HG03575 (cell line): ENCODE results near the gene IRF4.

Experiments used
- ATAC-seq: cut with Tn5 transposase; IDR thresholded peaks from one replicate; pipeline ENCODE4 v1.9.1; 2021; ENCODE audit not compliant: unreplicated experiment, insufficient number of reproducible peaks, low FRiP score; ENCODE audit errors: extremely low read depth

Gene IRF4

DNA sequence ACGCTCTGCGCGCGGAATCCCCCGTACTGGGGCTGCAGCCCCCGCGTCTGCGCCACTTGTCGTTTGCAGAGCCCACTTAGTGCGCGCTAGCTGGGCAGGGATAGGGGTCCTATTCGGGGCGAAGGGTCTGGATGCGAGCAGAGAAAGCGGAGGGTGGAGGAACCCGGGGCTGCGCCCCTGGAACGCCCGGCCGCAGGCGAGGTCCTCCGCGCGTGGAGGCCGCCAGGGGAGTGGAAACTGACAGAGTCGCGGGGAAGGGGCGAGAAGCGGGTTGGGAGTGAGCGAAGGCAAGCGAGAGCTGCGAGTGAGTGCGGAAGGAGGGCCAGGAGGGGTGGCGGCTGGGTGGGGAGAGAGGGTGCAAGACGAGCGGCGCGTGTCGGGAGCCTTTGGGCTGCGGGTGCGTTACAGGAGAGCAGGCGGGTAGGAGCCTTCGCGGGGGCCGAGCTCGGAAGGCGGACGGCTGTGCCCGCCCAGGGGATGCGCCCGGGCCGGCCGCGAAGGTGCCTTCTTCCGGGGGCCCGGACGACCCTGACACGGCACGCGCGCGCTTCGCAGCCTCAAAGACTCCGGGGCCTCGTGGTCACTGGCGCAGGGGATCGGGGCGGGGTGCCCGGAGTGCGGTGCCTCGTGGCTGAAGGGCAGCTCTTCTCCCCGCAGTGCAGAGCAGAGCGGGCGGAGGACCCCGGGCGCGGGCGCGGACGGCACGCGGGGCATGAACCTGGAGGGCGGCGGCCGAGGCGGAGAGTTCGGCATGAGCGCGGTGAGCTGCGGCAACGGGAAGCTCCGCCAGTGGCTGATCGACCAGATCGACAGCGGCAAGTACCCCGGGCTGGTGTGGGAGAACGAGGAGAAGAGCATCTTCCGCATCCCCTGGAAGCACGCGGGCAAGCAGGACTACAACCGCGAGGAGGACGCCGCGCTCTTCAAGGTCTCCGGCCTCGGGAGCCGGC lies 1.2 kb downstream of the IRF4 start:
- no peak for ATAC-seq

DNA sequence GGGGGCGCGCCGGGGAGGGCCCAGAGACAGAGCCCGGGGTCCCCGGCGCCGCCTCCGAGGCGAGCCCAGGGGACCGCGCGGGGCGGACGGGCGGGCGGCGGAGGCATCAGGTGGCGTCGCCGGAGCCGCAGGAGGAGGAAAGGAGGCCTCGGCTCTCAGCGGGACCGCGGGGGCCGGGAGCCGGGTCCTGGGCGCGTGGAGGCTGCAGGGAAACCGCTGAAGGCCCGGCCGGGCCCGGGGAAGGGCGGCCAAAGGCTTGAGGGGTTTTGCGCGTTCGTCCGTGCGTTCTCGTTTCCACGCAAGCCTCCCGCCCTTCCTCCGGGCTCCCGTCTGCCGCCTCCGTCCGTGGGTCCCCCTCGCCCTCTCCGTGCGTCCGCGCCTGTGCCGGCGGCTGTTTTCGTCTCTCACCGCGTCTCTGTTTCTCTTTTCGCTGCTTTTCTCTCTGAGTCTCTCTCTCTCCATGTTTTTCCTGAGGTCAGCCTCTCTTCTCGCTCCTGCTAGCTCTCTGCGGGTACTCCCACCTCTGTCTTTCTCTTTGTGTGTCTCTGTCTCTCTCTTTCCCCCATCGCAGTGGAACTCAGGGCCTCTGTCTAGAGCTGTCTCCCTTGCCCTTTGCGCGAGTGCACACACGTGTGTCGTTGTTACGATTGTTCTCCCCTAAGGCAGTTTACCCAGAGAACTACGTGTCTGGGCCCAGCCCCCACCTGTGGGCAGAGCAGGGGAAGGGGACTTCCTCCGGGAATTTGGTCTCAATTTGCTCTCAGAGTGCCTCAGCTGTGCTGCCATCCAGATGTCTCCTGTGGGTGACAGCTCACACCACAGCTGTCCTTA lies 2.1 kb downstream of the IRF4 start:
- no peak for ATAC-seq

DNA sequence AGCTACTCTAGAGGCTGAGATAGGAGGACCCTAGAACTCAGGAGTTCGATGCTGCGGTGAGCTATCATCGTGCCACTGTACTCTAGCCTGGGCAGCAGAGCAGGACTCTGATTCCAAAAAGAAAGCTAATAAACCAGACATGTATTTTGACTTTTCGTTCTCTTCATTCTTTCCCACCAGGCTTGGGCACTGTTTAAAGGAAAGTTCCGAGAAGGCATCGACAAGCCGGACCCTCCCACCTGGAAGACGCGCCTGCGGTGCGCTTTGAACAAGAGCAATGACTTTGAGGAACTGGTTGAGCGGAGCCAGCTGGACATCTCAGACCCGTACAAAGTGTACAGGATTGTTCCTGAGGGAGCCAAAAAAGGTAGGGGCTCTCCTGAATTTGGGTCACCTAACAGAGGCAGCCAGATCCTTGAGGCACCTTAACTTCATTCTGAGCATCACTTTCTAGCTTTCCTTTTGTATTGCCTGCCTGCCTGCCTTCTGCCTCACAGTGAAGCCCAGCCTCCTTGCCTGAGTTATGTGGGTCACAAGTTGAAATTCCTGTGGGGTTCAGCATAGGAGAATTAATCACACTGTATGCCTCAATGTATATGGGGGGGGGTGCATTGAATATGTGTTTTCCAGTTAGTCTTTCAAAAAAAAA lies 3.2 kb downstream of the IRF4 start:
- no peak for ATAC-seq

DNA sequence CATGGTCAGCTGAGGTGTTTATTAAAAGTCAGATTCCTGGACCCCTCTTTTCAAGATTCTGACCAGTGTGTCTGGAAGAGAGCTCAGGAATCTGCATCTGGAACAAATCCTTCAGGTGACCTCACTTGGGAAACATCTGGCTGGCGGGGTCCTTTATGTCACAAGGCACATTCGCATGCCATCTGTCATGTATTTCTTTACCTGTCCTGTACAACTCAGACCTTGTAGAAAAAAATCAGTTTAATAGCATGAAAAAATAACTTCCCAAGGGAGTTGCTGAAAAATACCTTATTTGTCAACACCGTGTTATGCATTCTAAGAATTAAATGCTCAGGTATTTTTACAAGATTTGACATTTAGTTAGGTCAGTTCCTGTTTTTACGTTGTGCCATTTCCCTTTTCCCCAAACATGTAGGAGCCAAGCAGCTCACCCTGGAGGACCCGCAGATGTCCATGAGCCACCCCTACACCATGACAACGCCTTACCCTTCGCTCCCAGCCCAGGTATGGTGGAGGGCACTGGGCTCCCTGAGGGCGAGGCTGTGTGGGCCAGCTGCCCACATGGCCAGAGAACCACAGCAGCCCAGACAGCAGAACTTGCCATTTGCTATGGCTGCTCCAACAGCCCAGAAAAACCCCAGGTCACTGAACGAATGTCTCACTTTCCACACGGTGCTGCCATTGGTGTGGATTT lies 4.0 kb downstream of the IRF4 start:
- no peak for ATAC-seq

DNA sequence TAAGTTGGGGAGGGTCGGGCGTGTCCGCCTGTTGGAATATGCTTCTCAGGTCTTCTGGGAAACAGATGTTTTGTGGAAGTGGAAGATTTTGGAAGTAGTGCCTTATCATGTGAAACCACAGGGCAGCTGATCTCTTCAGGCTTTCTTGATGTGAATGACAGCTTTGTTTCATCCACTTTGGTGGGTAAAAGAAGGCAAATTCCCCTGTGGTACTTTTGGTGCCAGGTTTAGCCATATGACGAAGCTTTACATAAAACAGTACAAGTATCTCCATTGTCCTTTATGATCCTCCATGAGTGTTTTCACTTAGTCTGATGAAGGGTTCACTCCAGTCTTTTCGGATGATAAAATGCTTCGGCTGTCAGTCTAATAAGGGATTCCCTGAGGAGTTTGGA lies 4.6 kb downstream of the IRF4 start:
- ATAC-seq, result no peak

DNA sequence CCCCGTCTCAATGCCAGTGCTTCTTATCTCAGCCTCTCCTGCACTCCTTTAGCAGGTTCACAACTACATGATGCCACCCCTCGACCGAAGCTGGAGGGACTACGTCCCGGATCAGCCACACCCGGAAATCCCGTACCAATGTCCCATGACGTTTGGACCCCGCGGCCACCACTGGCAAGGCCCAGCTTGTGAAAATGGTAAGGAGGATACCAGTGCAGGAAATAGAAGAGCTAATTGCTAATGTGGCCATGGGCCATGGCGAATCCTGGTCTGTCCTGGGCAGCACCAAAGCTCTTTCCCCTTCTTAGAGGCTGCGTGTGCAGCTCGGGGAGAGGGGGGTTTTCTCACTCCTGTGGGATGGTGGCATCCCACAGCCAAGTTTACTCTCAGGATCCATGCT lies 5.5 kb downstream of the IRF4 start:
- ATAC-seq, result no peak

DNA sequence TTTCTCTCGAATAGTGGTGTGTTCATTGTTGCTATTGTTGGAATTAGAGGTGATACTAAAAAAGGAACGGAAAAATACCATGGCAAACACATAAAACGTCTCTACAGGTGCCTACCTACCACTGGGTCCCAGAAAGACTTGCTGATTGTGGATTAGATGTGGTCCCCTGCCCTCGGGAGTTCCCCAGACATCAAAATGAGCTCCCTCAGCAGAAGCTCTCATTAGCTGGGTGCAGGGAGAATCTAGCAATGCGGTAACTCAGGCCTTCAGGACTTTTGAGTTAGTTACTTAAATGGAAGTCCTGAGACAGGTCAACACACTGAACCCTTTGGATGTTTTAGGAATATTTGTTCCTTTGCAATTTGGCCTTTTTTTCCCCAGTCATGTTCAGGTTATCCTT lies 6.1 kb downstream of the IRF4 start:
- ATAC-seq, result no peak

DNA sequence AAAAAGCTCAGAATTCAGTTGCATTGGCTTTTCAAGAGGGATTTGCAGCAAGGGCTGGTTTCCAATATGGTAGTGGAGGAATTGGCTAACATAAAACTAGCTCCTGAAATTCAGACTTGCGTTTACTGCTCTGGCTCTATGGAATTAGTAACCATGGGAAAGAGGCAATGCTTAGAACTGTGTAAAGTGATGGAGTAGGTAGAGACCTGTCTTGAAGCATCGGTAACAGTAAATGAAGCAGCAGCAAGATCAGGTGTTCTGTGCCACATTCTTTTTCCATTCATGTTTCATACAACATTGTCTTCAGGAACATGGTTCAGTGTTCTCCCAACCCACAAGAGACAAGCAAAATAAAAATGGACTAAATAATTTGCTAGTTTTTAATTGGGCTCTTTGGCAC lies 6.5 kb downstream of the IRF4 start:
- no peak for ATAC-seq

DNA sequence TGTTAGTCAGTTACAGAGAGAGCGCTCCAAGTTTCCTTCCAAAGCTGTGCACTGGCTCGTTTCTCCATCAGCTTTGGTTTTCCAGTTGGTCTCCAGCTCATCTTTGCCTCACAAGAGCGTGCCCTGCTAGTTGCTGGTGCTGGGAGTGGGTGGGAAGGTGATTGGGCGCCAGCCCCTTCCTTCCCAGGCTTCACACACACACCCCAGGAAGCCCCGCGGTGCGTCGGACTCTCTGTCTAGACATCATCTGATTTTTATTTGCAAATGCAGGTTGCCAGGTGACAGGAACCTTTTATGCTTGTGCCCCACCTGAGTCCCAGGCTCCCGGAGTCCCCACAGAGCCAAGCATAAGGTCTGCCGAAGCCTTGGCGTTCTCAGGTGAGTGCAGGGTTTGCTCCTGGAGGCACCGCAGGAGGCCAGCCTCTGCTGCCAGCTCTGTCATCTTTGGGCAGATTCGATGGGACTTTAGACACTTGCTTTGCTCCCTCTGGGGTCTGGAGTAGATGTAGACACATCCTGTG lies 7.1 kb downstream of the IRF4 start:
- no peak for ATAC-seq

DNA sequence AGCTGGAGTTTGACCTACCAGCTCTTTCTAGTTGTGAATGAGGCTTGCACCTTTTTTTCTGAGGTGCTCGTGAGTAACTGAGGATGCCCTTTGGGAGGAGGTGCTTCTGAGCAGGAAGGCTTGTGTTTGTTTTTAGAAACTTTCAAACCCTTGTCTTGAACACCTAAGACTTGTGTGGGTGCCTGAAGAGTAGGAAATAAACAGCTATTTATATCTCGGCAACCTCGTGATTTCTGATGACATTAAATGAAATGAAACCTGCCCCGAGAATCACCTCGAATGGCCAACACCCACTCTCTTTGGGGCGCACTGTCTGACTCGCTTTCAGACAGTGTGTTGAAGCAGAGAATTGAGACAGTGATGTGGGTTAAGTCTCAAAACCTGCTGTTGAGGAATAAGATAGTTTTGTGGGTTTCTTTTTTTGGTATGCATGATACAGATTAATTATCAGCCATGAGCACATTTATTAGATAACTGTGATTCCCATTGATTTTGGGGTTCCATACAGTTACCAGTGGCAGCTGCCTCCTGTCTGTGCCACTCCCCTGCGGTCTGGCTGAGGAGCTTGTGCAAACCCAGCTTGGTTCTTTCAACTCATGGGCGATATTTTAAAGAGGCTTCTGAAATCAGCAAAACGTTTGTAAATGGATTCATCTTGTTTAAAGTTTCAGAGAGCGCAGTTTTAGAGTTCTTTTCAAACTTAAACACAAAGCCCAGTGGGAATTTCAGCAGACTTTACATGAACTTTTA lies 8.4 kb downstream of the IRF4 start:
- no peak for ATAC-seq

DNA sequence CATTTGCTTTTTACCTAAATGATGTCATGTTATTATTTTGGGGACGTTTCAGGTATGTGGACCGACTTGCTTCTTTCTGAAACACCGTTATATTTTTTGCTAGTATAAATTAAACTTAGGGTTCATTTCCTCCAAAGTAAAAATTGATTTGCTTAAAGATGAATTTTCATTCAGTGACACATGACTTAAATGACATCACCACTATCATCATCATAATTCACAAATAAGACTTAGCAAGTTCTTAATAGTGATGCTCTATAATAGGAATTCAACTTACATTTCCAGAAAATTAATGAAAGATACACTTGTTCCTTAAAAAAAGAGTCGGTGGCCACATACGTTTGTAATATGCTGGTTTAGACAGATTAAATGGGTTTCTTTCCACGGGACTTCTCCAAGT lies 9.3 kb downstream of the IRF4 start:
- ATAC-seq, result no peak

DNA sequence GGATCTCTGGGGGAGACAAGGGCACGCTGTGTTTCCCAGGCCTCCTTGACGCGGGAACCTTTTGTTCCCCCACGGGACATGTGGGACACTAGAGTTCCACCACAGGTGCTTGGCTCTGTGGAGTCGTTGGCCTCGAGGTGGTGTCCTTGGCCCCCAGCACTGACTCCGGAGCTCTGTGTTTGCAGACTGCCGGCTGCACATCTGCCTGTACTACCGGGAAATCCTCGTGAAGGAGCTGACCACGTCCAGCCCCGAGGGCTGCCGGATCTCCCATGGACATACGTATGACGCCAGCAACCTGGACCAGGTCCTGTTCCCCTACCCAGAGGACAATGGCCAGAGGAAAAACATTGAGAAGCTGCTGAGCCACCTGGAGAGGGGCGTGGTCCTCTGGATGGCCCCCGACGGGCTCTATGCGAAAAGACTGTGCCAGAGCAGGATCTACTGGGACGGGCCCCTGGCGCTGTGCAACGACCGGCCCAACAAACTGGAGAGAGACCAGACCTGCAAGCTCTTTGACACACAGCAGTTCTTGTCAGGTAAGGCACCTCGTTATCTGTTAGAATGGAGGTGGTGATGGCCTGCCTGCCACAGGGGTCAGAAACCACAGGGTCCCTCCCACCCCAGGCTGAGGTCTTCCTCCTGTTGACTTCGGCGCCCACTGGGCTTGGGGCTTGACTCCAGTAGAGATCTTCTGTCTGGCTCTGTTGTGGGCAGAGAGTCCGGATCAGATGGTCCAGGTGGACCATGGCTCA lies 9.9 kb downstream of the IRF4 start:
- no peak for ATAC-seq

DNA sequence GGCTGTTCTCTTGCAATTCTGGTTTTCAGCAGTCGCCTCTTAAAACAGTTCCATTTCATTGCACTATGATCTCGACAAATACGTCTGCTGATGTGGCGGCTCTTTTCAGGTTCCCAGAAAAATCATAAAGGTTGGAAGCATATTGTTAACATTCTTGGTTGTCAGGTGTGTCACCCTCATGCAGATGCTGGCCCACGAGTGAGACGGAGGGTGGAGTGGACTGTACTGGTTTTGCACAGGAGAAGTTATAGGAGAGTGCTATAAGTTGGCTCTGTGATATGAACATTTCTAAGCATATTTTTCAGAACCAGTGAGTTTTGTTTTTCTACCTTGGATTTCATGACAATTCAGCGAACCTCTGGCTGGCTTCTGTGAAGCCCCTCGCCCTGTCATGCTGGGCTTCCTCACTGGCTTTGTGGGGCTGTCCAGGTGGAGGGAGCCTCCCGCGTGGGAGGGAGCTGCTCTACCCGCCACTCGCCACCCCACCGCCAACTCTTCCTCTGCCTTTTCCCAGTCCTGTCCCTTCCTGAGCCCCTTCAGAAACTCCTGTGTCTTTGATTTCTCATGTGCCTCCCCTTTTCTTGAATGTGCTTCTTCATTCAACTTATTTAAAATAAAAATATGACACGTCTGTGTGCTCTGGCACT lies 10.6 kb downstream of the IRF4 start:
- no peak for ATAC-seq

DNA sequence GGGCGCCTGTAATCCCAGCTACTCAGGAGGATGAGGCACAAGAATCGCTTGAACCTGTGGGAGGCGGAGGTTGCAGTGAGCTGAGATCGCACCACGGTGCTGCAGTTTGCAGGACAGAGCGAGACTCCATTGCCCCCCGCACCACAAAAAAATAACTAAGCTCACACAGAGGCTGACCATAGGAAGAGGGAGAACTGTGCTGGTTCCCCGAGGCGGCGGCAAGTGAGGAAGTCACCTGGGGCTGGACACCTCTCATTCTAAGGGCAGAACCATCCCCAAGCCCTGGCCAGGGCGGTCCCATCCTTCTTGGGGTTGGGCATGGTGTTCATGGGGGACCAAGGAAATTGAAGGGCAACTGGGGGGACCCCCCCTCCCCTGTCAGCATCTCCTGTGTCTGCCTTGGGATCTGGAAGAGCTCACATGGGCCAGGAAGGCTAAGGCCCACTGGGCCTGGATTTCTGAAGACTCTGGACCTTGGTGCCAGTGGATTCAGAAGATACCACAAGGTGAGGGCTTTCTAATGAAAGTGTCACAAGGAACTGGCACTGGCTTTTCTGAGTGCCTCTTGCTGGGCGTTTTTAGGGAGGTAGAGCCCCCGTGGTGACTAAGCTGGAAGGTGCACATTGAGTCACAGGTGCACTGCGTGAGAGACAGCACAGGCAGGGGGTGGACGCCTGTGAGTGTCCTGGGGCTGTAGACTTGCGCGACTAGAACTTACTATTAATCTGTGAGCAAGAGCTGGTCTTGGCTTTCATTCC lies 11.5 kb downstream of the IRF4 start:
- no peak for ATAC-seq

DNA sequence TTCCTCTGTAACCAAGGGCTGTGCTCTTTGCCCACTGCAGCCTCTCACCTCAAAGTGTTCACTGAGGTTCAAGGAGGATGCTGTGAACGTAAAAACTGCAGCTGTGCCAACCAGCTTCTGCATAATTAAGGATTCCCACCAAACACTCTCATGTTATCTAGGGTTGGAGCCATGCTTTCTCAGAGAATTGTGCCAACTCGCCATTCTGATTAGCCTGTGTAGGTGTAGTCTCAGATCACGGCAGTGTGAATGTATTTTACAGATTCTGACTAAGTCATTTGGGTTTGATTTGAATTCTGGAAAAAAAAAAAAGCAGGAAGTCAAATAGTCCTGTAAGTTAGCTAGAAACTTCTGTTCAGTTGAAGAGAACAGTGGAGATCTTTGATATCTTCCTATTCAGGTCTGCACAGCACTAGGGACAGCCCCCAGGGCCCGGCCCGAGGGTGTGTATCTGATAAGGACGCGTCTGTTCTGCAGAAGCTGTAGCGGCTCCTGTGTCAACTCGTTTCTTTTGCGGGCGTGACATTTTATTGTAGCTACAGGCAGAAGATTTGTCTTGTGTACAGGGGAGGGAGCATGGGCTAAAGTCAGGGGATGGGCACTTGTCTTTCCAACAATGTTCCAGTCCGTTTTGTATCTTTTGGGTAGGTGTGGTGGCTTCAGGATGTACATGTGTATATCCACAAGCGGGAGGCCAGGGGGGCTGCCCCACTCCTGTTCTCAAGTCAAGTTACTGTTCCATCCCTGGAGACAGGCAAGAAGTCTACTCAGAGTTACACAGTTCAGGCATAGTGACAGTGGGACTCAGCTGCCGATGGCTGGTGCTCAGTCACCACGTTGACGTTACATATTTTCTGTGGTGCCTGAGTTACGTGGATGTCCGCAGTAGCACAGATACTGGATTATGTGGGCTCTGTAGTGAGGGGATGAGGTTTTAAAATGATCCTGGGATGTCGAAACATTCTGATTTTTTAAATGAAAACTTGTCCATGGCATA lies 12.4 kb downstream of the IRF4 start:
- no peak for ATAC-seq
